Endothelial cell of umbilical vein (primary cell): ENCODE measurements around the gene DTNA. TPM values are rescaled to one million over a fixed set of nuclear protein-coding genes. Genes with fewer than 3 reads are reported as not detected.

Source experiments
- BruUV-seq: library from RNA; stranded (reverse); fragments of 400-500 nt; replicated peaks from 2 replicates; lab custom pipeline; 2021; lab: Mats Ljungman, UMichigan
- CTCF ChIA-PET: fragments of 300-600, 350-600 bp; sonication (Branson Sonifier 250); formaldehyde crosslinking; loops from one replicate; lab custom pipeline; 2021; ENCODE audit warnings: antibody characterized with exemption, inconsistent platforms; lab: Charles Lee
- POLR2A ChIA-PET: fragments of 300-600, 350-600 bp; sonication (Branson Sonifier 250); formaldehyde crosslinking; loops from one replicate; lab custom pipeline; 2021; ENCODE audit warnings: antibody characterized with exemption, inconsistent platforms; lab: Charles Lee
- DNase-seq: peaks from one replicate; pipeline ENCODE4 v3.0.0-alpha.2; 2011; ENCODE audit warnings: low read depth, low spot score
- FAIRE-seq: peaks from 2 replicates; lab custom pipeline; 2011; peaks lifted over from hg19 to GRCh38; lab: Jason Lieb, UNC
- H2AFZ ChIP-seq: 2 replicates; pipeline ENCODE4 v1.6.0; 2012; ENCODE audit warnings: low read depth, low read length, control low read depth, inconsistent platforms
- H3K27ac ChIP-seq: 2 replicates; pipeline ENCODE4 v1.5.1; 2011; ENCODE audit warnings: low read depth, mild to moderate bottlenecking, control low read depth, low read length, moderate library complexity; ENCODE audit not compliant: insufficient read depth
- H3K27me3 ChIP-seq, 2 experiments: 2 replicates each; pipeline versions ENCODE4 v1.6.0 to v1.6.1; 2011; ENCODE audit warnings: low read length in 2 of 2, mixed read lengths in 1 of 2; ENCODE audit not compliant: control insufficient read depth in 2 of 2, insufficient read depth in 2 of 2
- H3K36me3 ChIP-seq, 2 experiments: 2 replicates in 1 of 2; 3 replicates in 1 of 2; pipeline ENCODE4 v1.5.1; 2011; ENCODE audit warnings: low read length in 2 of 2, mild to moderate bottlenecking in 1 of 2, moderate library complexity in 1 of 2; ENCODE audit not compliant: control insufficient read depth in 2 of 2, insufficient read depth in 2 of 2; ENCODE audit errors: extremely low read depth in 1 of 2
- H3K4me1 ChIP-seq: 3 replicates; pipeline ENCODE4 v1.5.1; 2011; ENCODE audit warnings: mild to moderate bottlenecking, low read length; ENCODE audit not compliant: control insufficient read depth, insufficient read depth; ENCODE audit errors: extremely low read depth
- H3K4me2 ChIP-seq: 2 replicates; pipeline ENCODE4 v1.6.1; 2011; ENCODE audit warnings: low read length, control low read depth, mixed read lengths; ENCODE audit not compliant: insufficient read depth
- H3K4me3 ChIP-seq, 3 experiments: fragments of 200-600 bp in 1 of 3; sonication (generic), shearing (Covaris generic) in 1 of 3; replicated peaks in 1 of 3; 2 replicates each; pipeline ENCODE4 v1.5.1; 2011 to 2016; ENCODE audit warnings: control low read depth in 3 of 3, low read length in 3 of 3, mild to moderate bottlenecking in 2 of 3, inconsistent platforms in 1 of 3, low read depth in 1 of 3, moderate library complexity in 1 of 3; ENCODE audit not compliant: insufficient read depth in 1 of 3
- H3K79me2 ChIP-seq: 2 replicates; pipeline ENCODE4 v1.6.0; 2012; ENCODE audit warnings: low read length, inconsistent platforms; ENCODE audit not compliant: control insufficient read depth, insufficient read depth
- H3K9ac ChIP-seq: replicated peaks from 2 replicates; pipeline ENCODE3; 2011; ENCODE audit warnings: low read length, control low read depth; ENCODE audit not compliant: insufficient read depth; ENCODE audit errors: extremely low read depth
- H3K9me1 ChIP-seq: replicated peaks from 3 replicates; pipeline ENCODE4 v1.6.0; 2011; ENCODE audit warnings: mild to moderate bottlenecking, low read length; ENCODE audit not compliant: control insufficient read depth, insufficient read depth; ENCODE audit errors: extremely low read depth
- H3K9me3 ChIP-seq: replicated peaks from 2 replicates; pipeline ENCODE4 v1.5.1; 2012; ENCODE audit warnings: low read length, inconsistent platforms; ENCODE audit not compliant: control insufficient read depth, insufficient read depth
- H4K20me1 ChIP-seq: replicated peaks from 2 replicates; pipeline ENCODE3; 2011; ENCODE audit warnings: mild to moderate bottlenecking, low read length; ENCODE audit not compliant: control insufficient read depth, insufficient read depth; ENCODE audit errors: extremely low read depth
- CTCF ChIP-seq, 2 donors: IDR thresholded peaks; 1 replicate in 1 of 2; 2 replicates in 1 of 2; pipeline ENCODE4 v1.5.1; 2011; ENCODE audit warnings: low read length in 2 of 2, mild to moderate bottlenecking in 2 of 2, moderate library complexity in 2 of 2, control low read depth in 1 of 2, inconsistent platforms in 1 of 2, low read depth in 1 of 2; ENCODE audit not compliant: insufficient read depth in 1 of 2; ENCODE audit errors: extremely low read depth in 1 of 2
- EZH2 ChIP-seq: IDR thresholded peaks from 2 replicates; pipeline ENCODE4 v1.6.1; 2012; ENCODE audit warnings: borderline replicate concordance, low read depth, mild to moderate bottlenecking, moderate library complexity, low read length, inconsistent platforms; ENCODE audit not compliant: severe bottlenecking
- FOS ChIP-seq: IDR thresholded peaks from 2 replicates; pipeline ENCODE4 v1.6.1; 2011; ENCODE audit warnings: mild to moderate bottlenecking, low read length, moderate library complexity, borderline replicate concordance; ENCODE audit not compliant: insufficient read depth
- GATA2 ChIP-seq: IDR thresholded peaks from 2 replicates; pipeline ENCODE4 v1.7.0; 2011; ENCODE audit warnings: low read depth, mild to moderate bottlenecking, moderate library complexity, mixed read lengths, low read length; ENCODE audit not compliant: insufficient read length, insufficient read depth
- JUN ChIP-seq: IDR thresholded peaks from 2 replicates; pipeline ENCODE4 v1.6.1; 2011; ENCODE audit warnings: borderline replicate concordance, low read depth; ENCODE audit not compliant: insufficient read length, insufficient read depth
- MAX ChIP-seq: IDR thresholded peaks from 2 replicates; pipeline ENCODE4 v1.6.1; 2011; ENCODE audit not compliant: insufficient read depth, insufficient read length
- MYC ChIP-seq: IDR thresholded peaks from one replicate; pipeline ENCODE4 v1.6.1; 2011; ENCODE audit warnings: mild to moderate bottlenecking, low read depth, low read length
- POLR2A ChIP-seq: IDR thresholded peaks from 2 replicates; pipeline ENCODE4 v1.6.1; 2012; ENCODE audit warnings: low read depth, mild to moderate bottlenecking, control low read depth, low read length
- POLR2AphosphoS5 ChIP-seq: IDR thresholded peaks from 2 replicates; pipeline ENCODE4 v1.6.1; 2012; ENCODE audit warnings: low read depth, mild to moderate bottlenecking, control low read depth, low read length, moderate library complexity; ENCODE audit not compliant: insufficient read depth
- dilution Hi-C: fragments of 300-500 bp; cut with MboI; formaldehyde crosslinking; loops from one replicate; pipeline ENCODE4 v1.15.0; 2019; ENCODE audit warnings: low sequenced_read_pairs; ENCODE audit not compliant: extremely low pct_ligation_motif_present
- intact Hi-C: fragments of 100-400 bp; cut with micrococcal nuclease; formaldehyde crosslinking; loops from one replicate; pipeline ENCODE4 v1.10.0; 2022
- polyA plus RNA-seq, 4 experiments: library from polyadenylated mRNA; depleted of rRNA in 3 of 4; stranded (reverse) in 3 of 4; unstranded in 1 of 4; fragments of >200 nt; gene quantifications; 2 replicates each; pipeline versions ENCODE4 v1.2.1 to v1.2.3, GENCODE V29; 2011 to 2012; ENCODE audit warnings: missing spikeins in 1 of 4
- total RNA-seq: library from RNA; stranded (reverse); gene quantifications from 2 replicates; pipeline ENCODE4 v1.2.3, GENCODE V29; 2021

The DTNA gene
- total and polyA plus RNA-seq, 2 donors (not counting 3 experiments of a cell fraction or from before 2014, with no cell fraction given): 6.6 to 15.3 TPM

GRCh38 chr18:34821669-34822210 is 111.6 kb downstream of the DTNA start:
- DNase-seq (no peak), FAIRE-seq (no peak)
- Histone ChIP-seq H2AFZ (no peak overlapping the region), H3K36me3 (no peaks in the 10 kb centered on the region), H3K9ac (no peak overlapping the region), H3K4me3 (no peak overlapping the region), H4K20me1 (no peaks in the 10 kb centered on the region), H3K4me2 (no peak overlapping the region), H3K9me3 (no peaks in the 10 kb centered on the region), H3K9me1 (no peaks in the 10 kb centered on the region), H3K79me2 (no peaks in the 10 kb centered on the region), H3K27me3 (no peaks in the 10 kb centered on the region), H3K4me1 (no peaks in the 10 kb centered on the region), H3K27ac (no peak overlapping the region)
- CTCF ChIA-PET: interaction anchor here (1.0 to 2.4 kb wide), 3 partner anchors 12 to 45 kb away, joined by 3 to 10 read pairs (median 3); no protein-coding TSS in a partner anchor
- TF ChIP-seq GATA2 (no peak), CTCF (IDR thresholded peaks at IDR 0.05; ENCODE audit: extremely low read depth in 1 of 2, insufficient read depth in 1 of 2, low read depth in 1 of 2, low read length in 2 of 2) (no peak), MYC (no peak), JUN (no peak), POLR2AphosphoS5 (no peak), MAX (no peak), POLR2A (no peak), EZH2 (no peak), FOS (no peak)
- BruUV-seq: no TSS peak
- POLR2A ChIA-PET: no interaction called here
- intact Hi-C loops: no loop called here
- dilution Hi-C loops: no loop called here
